ENCODE data around the gene SAMD4A.

The SAMD4A gene

GRCh38 chr14:54727929-54728328, 161.0 kb downstream of the SAMD4A start:
- TF ChIP-seq CTCF (IDR thresholded peaks at IDR 0.05; ENCODE audit: insufficient read depth, low read depth, low read length, missing control alignments): no peak
- no peak overlapping the region for H3K4me3 ChIP-seq (ENCODE audit: low read length)
- DNase-seq (ENCODE audit: low read depth): no peak

- no peak overlapping the region for H3K4me3 ChIP-seq (ENCODE audit: low read length)
- DNase-seq (ENCODE audit: low read depth): no peak
- no peak for TF ChIP-seq CTCF (IDR thresholded peaks at IDR 0.05; ENCODE audit: insufficient read depth, low read depth, low read length, missing control alignments)
These were observed 162.0 kb downstream of the SAMD4A start for GRCh38 chr14:54728700-54729527.

GRCh38 chr14:54730156-54730961, 163.4 kb downstream of the SAMD4A start:
- no peak for DNase-seq (ENCODE audit: low read depth)
- TF ChIP-seq CTCF (IDR thresholded peaks at IDR 0.05; ENCODE audit: insufficient read depth, low read depth, low read length, missing control alignments): no peak
- no peak overlapping the region for H3K4me3 ChIP-seq (ENCODE audit: low read length)

GRCh38 chr14:54734966-54735365, 168.0 kb downstream of the SAMD4A start:
- DNase-seq (ENCODE audit: low read depth): no peak
- no peak for TF ChIP-seq CTCF (IDR thresholded peaks at IDR 0.05; ENCODE audit: insufficient read depth, low read depth, low read length, missing control alignments)
- H3K4me3 ChIP-seq (ENCODE audit: low read length): no peak overlapping the region

GRCh38 chr14:54735424-54735823, 168.5 kb downstream of the SAMD4A start:
- no peak overlapping the region for H3K4me3 ChIP-seq (ENCODE audit: low read length)
- no peak for TF ChIP-seq CTCF (IDR thresholded peaks at IDR 0.05; ENCODE audit: insufficient read depth, low read depth, low read length, missing control alignments)
- no peak for DNase-seq (ENCODE audit: low read depth)

- TF ChIP-seq CTCF (IDR thresholded peaks at IDR 0.05; ENCODE audit: insufficient read depth, low read depth, low read length, missing control alignments): no peak
- DNase-seq (ENCODE audit: low read depth): peak; percentile 44
These were observed 170.3 kb downstream of the SAMD4A start for GRCh38 chr14:54737132-54737711.

More at GRCh38 chr14:54737132-54737711, 170.3 kb downstream of the SAMD4A start:
- no peak overlapping the region for H3K4me3 ChIP-seq (ENCODE audit: low read length)
